Right ventricle myocardium superior (tissue), 1 donor: Measurements from ENCODE around the gene LIX1L. TPM values are rescaled to one million over a fixed set of nuclear protein-coding genes. Genes with fewer than 3 reads are reported as not detected.
"Not testable (repeated sequence)": the region's sequence is repeated elsewhere in the genome, so short reads cannot be mapped to it uniquely, and the experiment has no call there.

Experiments
- ATAC-seq: fragments of 200-7000 bp; cut with Tn5 transposase; one replicate; pipeline ENCODE4 v1.9.1; 2020; ENCODE audit warnings: mild to moderate bottlenecking; ENCODE audit not compliant: poor library complexity
- DNase-seq: peaks from one replicate; pipeline ENCODE4 v3.0.0-alpha.2; 2020
- intact Hi-C: fragments of 100-400 bp; cut with DNase I; formaldehyde crosslinking; loops from one replicate; pipeline ENCODE4 v1.11.2; 2022
- total RNA-seq: library from RNA; stranded (reverse); fragmentation: NEBNext Ultra II Directional; extraction: Animal tissue kit (Norgen Biotek cat#: 25700); gene quantifications from one replicate; pipeline ENCODE4 v1.2.1, GENCODE V29; 2021
- donor health status: DM: no; HTN: yes; CAD: no; lungs with severe emphysema.

Gene LIX1L
- total RNA-seq, 1 donor from 2014 or later: 22.9 TPM

- intact Hi-C loops: no loop called here
- ATAC-seq (no peak), DNase-seq (no peak)
Measured at GRCh38 chr1:145951526-145951925, 6.3 kb downstream of the LIX1L start.

DNA sequence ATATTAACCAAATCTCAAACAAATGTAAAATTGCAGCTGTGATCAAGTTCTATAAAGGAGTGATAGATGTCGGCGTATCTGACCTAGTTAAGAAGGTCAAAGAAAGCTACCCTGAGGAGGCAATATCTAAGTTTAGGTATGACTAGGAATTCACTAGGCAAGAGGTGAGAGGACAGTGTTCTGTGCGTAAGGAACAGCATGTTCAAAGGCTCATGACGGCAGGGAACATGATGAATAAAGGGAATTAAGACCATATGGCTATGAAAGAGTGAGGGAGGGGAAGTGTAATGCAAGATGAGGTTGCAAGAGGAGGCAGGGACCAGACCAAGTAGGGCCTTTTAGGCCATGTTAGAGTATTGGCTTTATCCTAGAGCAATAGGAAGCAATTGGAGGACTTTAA is 8.6 kb downstream of the LIX1L start:
- intact Hi-C loops: no loop called here
- DNase-seq: no peak
- peak; percentile 63 for ATAC-seq

DNA sequence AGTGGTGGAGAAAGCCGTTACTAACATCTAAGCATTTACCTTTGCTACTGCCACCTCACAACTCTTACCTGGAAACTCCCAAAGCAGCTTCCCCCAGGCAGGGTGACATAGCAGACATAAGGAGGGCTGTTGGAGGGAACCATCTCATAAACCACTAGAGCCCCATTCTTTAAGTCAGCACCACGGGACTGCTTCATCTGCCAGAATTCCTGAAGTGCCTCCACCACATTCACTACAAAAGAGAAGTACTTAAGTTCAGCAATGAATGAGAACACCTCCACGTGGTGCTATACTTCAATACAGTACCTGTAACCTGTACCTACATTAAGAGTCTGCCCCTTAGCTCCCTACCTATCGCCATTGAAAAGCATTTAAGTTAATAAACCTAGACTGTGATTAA is 10.3 kb downstream of the LIX1L start:
- intact Hi-C loops: no loop called here
- DNase-seq (no peak), ATAC-seq (no peak)

DNA sequence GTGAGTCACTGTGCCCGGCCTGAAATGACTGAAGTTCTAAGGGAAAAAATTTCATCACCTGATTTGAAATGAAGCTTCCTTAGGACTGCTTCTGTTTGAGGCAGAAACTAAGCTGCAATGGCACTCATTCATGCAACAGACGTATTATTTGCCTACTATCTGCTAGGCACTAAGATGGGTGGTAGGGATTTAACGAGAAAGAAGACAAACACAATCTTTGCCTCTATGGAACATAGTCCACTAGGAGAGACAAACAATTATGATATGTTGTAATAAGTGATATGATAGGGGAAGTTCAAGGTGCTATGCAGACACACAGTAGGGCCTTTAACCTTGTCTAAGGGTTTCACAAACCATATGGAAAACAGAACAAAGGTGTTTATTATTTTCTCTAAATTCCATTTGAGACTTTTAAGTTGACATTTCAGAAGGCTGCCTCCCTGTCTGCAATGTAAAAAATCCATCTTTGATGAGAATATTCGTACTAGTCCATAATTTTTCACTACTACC is 11.3 kb downstream of the LIX1L start:
- ATAC-seq (no peak), DNase-seq (no peak)
- intact Hi-C loops: no loop called here

DNA sequence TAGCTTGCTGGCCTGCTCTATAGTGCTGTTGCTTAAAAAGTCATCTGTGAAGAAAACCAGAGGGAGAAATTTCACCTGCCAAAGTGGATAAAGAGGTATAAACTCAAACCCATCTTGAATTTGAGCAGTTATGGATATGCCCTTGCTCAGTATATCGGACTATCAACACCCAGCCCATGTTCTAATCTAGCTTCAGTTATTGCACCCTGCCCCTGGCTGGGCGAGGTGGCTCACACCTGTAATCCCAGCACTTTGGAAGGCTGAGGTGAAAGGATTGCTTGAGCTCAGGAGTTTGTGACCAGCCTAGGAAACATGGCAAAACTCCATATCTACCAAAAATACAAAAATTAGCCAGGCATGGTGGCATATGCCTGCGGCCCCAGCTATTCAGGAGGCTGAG is 13.3 kb downstream of the LIX1L start:
- DNase-seq: no peak
- no peak for ATAC-seq
- intact Hi-C loops: no loop called here

DNA sequence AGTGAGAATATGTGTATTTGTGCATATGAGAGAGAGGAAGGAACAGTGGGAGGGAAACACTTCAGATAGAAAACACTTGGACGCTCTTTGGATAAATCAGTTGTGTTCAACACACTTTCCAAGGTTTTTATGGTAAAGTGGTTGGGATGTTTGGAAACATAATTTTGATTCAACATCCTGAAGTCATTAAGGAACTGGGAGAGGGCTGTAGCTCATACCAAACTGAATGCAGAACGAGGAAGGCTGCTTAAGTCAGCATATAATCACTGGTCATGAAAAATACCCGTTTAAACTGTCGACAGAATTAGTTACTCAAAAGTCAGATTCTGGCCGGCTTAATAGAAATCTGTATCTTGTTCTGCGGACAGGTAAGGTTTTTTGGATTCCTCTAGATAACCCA is 14.9 kb downstream of the LIX1L start:
- DNase-seq: no peak
- no peak for ATAC-seq
- intact Hi-C loops: no loop called here

DNA sequence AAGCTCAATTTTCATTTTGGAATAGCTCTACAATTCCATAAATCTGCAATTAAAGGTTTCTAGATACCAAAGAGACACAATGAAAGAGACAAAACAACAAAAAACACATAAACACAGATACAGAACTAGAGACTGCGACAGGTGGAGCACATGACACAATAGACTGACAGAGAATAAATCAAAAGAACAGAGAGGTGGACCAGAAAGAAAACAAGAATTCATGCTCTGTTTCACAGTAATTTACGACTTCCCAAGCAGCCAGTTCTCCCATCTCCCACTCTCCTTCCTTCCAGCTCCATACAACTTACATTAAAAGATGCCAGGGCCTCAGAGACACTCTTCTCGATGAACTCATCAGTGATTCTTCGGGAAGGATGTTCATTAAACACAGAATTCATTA is 15.4 kb downstream of the LIX1L start:
- intact Hi-C loops: no loop called here
- DNase-seq (no peak), ATAC-seq (no peak)

- DNase-seq (no peak), ATAC-seq (no peak)
- intact Hi-C loops: no loop called here
Measured at GRCh38 chr1:145937436-145937835, 20.4 kb downstream of the LIX1L start.

GRCh38 chr1:145936247-145936646 is 21.6 kb downstream of the LIX1L start:
- ATAC-seq: no peak
- intact Hi-C loops: no loop called here
- no peak for DNase-seq

DNA sequence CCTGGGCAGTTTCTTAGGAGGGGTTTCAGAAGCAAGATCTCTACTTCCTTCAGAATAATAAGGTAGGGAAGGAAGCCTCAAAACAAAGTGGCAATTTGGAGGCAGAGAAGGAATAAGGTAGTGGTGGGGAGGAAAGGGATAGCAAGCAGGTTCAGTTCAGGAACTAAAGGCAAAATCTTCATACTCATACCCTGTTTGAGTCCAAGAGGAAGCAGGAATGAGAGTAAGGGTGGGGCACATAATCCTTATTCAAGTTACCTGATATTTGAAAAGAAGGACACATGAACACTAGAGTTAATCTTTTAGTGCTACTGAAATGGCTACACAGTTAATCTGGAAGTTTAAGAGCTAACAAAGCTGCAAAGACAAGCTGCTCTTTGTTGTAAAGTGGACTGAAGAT is 22.1 kb downstream of the LIX1L start:
- DNase-seq (no peak), ATAC-seq (no peak)
- intact Hi-C loops: no loop called here

DNA sequence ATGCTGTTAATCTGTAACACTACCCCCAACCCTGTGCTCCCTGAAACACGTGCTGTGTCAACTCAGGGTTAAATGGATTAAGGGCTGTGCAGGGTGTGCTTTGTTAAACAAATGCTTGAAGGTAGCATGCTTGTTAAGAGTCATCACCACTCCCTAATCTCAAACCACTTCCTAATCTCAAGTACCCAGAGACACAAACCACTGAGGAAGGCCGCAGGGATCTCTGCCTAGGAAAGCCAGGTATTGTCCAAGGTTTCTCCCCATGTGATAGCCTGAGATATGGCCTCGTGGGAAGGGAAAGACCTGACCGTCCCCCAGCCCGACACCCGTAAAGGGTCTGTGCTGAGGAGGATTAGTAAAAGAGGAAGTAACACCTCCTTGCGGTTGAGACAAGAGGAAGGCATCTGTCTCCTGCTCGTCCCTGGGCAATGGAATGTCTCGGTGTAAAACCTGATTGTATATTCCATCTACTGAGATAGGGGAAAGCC is 25.3 kb downstream of the LIX1L start:
- ATAC-seq, intact Hi-C loops, DNase-seq: not testable (repeated sequence)

DNA sequence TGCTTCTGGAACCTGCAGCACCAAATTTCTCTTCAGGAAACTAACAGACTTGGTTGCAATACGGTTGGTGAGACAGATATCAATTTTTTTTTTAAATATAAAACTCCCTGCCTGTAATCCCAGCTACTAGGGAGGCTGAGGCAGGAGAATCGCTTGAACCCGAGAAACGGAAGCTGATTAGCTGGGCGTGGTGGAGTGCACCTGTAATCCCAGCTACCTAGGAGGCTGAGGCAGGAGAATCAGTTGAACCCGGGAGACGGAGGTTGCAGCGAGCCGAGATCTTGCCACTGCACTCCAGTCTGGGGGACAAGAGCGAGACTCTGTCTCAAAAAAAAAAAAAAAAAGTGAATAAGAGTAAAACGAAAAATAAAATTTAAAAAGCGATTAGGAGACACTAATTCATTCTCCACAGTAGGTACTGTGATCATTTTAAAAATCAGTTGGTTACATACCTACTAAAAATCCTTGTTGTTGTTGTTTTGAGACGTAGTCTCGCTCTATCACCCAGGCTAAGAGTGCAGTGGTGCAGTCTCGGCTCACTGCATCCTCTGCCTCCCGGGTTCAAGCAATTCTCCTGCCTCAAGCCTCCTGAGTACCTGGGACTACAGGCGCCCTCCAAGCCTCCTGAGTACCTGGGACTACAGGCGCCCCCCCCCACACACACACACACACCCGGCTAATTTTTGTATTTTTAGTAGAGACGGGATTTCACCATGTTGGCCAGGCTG is 29.7 kb downstream of the LIX1L start:
- intact Hi-C loops: no loop called here
- DNase-seq: no peak
- ATAC-seq: no peak

- DNase-seq (peak; percentile 94), ATAC-seq (peak; percentile 98)
- intact Hi-C loops: no loop called here
Measured at GRCh38 chr1:145927063-145927886, 30.5 kb downstream of the LIX1L start, which contains the start of gene RBM8A. TSS of gene RBM8A (minus strand) at chr1:145927484. CDS start at chr1:145927426, 58 bp downstream.

DNA sequence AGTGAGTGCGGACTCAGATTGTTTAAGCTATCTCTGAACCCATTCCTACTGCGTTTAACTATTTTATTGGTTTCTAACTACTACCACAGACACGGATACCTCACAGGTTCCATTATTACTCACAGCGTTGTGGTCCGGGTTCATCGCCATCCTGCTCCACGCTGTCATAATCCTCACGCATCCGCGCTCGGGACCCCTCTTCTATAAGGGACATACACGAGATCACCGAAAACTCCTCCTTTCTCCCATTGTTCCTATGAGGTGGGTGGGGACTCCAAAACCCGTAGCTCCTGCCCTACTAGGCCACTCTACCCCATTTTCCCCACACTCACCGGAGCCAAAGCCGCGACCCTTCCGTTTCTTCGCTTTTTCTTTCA is 31.1 kb downstream of the LIX1L start:
- no peak for DNase-seq
- no peak for ATAC-seq
- intact Hi-C loops: no loop called here

GRCh38 chr1:145922266-145922665 is 35.6 kb downstream of the LIX1L start:
- DNase-seq: no peak
- ATAC-seq: no peak
- intact Hi-C loops: no loop called here

DNA sequence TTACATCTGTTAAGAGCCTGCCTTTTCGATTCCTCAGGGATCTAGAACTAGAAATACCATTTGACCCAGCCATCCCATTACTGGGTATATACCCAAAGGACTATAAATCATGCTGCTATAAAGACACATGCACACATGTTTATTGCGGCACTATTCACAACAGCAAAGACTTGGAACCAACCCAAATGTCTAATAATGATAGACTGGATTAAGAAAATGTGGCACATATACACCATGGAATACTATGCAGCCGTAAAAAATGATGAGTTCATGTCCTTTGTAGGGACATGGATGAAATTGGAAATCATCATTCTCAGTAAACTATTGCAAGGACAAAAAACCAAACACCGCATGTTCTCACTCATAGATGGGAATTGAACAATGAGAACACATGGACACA is 37.5 kb downstream of the LIX1L start:
- ATAC-seq, DNase-seq, intact Hi-C loops: not testable (repeated sequence)

DNA sequence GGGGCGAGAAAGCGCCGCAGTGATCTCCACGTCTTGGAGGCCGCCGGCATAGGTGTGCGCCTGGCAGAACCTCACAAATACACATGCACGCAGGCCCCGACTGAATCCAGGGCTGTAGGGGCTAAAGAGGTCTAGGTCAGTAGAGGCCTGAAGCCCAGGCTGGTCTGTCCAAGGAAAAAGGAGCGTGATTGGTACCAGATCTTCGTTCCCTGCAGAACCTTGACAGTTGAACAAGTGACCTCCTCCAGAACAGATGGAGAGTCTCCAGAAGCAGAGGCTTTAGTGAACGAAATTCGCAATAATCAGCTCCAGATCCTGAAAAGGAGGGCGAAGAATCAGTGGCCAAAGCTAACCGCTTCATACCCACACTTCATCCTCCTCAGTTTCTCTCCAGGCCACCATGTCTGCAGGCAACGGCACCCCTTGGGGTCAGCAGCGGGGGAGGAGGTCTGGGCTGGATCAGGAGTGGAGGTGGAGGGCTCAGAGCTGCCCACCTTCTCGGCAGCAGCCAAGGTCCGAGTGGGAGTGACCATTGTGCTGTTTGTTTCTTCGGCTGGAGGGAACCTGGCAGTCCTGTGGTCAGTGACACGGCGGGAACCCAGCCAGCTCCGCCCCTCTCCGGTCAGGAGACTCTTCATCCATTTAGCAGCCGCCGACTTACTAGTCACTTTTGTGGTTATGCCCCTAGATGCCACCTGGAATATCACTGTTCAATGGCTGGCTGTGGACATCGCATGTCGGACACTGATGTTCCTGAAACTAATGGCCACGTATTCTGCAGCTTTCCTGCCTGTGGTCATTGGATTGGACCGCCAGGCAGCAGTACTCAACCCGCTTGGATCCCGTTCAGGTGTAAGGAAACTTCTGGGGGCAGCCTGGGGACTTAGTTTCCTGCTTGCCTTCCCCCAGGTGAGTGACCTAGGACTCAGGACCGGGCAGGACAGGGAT is 38.6 kb downstream of the LIX1L start:
- DNase-seq (peak; percentile 76), ATAC-seq (peak; percentile 46)
- intact Hi-C loops: loop anchor here (10.0 kb wide), 1 partner anchor 56 kb away; no protein-coding TSS in a partner anchor

GRCh38 chr1:145918144-145918991 is 39.4 kb downstream of the LIX1L start, which contains the start of gene PEX11B:
TSS of gene PEX11B (minus strand) at chr1:145918717. CDS start at chr1:145918688, 29 bp downstream.
- ATAC-seq: peak; percentile 97
- intact Hi-C loops: loop anchor here (10.0 kb wide), 1 partner anchor 56 kb away; no protein-coding TSS in a partner anchor
- DNase-seq: peak; percentile 93
